Measurements from ENCODE around the gene ZNF500. TPM values are rescaled to one million over a fixed set of nuclear protein-coding genes. Genes with fewer than 3 reads are reported as not detected.

The ZNF500 gene
- total RNA-seq, 4 donors from 2014 or later = 11.8 to 20.6 (median 17.6) TPM

GRCh38 chr16:4699046-4699556 is 67.9 kb downstream of the ZNF500 start:
- Histone ChIP-seq H3K36me3 (peaks cover 43 to 44% of the 10 kb centered on the region in 2 donors), H3K4me3 (replicated peaks in 1 of 3) (no peak overlapping the region), H3K9me3 (no peaks in the 10 kb centered on the region), H3K27ac (no peak overlapping the region), H3K4me1 (peaks cover 7 to 13% of the 10 kb centered on the region in 2 donors), H3K27me3 (no peaks in the 10 kb centered on the region)
- no peak for DNase-seq
- intact Hi-C loops (cut with DNase I) = loop anchor here (5.0 kb wide), 2 partner anchors 33 to 82 kb away; partner anchors contain the start of genes ANKS3 and DNAAF8
- 89 to 91% methylated on average over 16 to 18 of the region's 19 CpGs for WGBS, 2 donors
- TF ChIP-seq CTCF (IDR thresholded peaks at IDR 0.05) (no peak), POLR2A (IDR thresholded peaks at IDR 0.05) (no peak)

GRCh38 chr16:4698321-4699045 is 68.5 kb downstream of the ZNF500 start:
- Histone ChIP-seq H3K36me3 (peaks cover 43 to 44% of the 10 kb centered on the region in 2 donors), H3K9me3 (no peaks in the 10 kb centered on the region), H3K4me3 (replicated peaks in 1 of 3) (no peak overlapping the region), H3K27ac (no peak overlapping the region), H3K27me3 (no peaks in the 10 kb centered on the region), H3K4me1 (peaks cover 7 to 13% of the 10 kb centered on the region in 2 donors)
- 91 to 93% methylated on average over 9 to 13 of the region's 36 CpGs for WGBS, 2 donors
- no peak for DNase-seq
- TF ChIP-seq POLR2A (IDR thresholded peaks at IDR 0.05) (no peak), CTCF (IDR thresholded peaks at IDR 0.05) (no peak)
- intact Hi-C loops (cut with DNase I) = loop anchor here (5.0 kb wide), 2 partner anchors 34 to 81 kb away; partner anchors contain the start of genes ANKS3 and DNAAF8

Small RNAs within 50 kb of the gene (small RNA-seq; reads per million reads assigned to genes)
- not detected for gene RF00017

Other genes with a start within 250 kb of the ZNF500 start
- 10 to 100 TPM; 15.5 to 25.4 (median 25.2) TPM for gene CDIP1, start 228.4 kb downstream of the ZNF500 start, total RNA-seq
- under 1 TPM; 0.11 to 0.88 (median 0.62) TPM for gene C16orf96, start 210.8 kb downstream of the ZNF500 start, total RNA-seq
- 10 to 100 TPM in 3 of 4 donors, 1 to 10 TPM in 1; 9.3 to 21.4 (median 10.9) TPM for gene UBALD1, start 152.3 kb downstream of the ZNF500 start, total RNA-seq
- 10 to 100 TPM; 32.5 to 86.4 (median 57.6) TPM for gene MGRN1, start 142.3 kb downstream of the ZNF500 start, total RNA-seq
- gene NUDT16L1, start 73.6 kb downstream of the ZNF500 start, total RNA-seq = 10 to 100 TPM; 27.0 to 61.1 (median 38.9) TPM
- 10 to 100 TPM; 22.9 to 35.3 (median 25.1) TPM for gene ANKS3, start 32.9 kb downstream of the ZNF500 start, total RNA-seq
- 1 to 10 TPM in 3 of 4 donors, under 1 TPM in 1; 0.25 to 4.1 (median 2.8) TPM for gene DNAAF8, start 32.6 kb downstream of the ZNF500 start, total RNA-seq
- gene SEPTIN12, start 21.2 kb upstream of the ZNF500 start, total RNA-seq = under 1 TPM in 1 of 4 donors, not detected in 3; 0.54 TPM
- gene SMIM22, start 28.2 kb upstream of the ZNF500 start, total RNA-seq = not detected
- gene ROGDI, start 35.5 kb upstream of the ZNF500 start, total RNA-seq = 10 to 100 TPM in 2 of 4 donors, 1 to 10 TPM in 2; 5.9 to 12.1 (median 8.4) TPM
- gene GLYR1, start 80.1 kb upstream of the ZNF500 start, total RNA-seq = 10 to 100 TPM; 43.1 to 89.2 (median 75.5) TPM
- 10 to 100 TPM; 27.9 to 40.7 (median 30.5) TPM for gene UBN1, start 80.3 kb upstream of the ZNF500 start, total RNA-seq
- gene PPL, start 170.0 kb upstream of the ZNF500 start, total RNA-seq = 10 to 100 TPM; 55.5 to 84.9 (median 72.0) TPM
- gene SEC14L5, start 191.2 kb upstream of the ZNF500 start, total RNA-seq = under 1 TPM; 0.11 to 0.33 (median 0.21) TPM